ENCODE results near the gene NPAS3.

NPAS3 gene

GRCh38 chr14:33528655-33529054 is 590.0 kb downstream of the NPAS3 start:
- DNase-seq: no peak

GRCh38 chr14:33529787-33530757 is 591.4 kb downstream of the NPAS3 start:
- no peak for DNase-seq

- no peak for DNase-seq
Measured at GRCh38 chr14:33532553-33532952, 593.9 kb downstream of the NPAS3 start.

GRCh38 chr14:33534104-33534503 is 595.4 kb downstream of the NPAS3 start:
- no peak for DNase-seq

GRCh38 chr14:33534632-33535031 is 596.0 kb downstream of the NPAS3 start:
- no peak for DNase-seq

- DNase-seq: no peak
Measured at GRCh38 chr14:33539918-33540357, 601.3 kb downstream of the NPAS3 start.

GRCh38 chr14:33541171-33541570 is 602.5 kb downstream of the NPAS3 start:
- no peak for DNase-seq

GRCh38 chr14:33542338-33543287 is 603.9 kb downstream of the NPAS3 start:
- no peak for DNase-seq

GRCh38 chr14:33545696-33546095 is 607.0 kb downstream of the NPAS3 start:
- no peak for DNase-seq

- DNase-seq: no peak
Measured at GRCh38 chr14:33548606-33549005, 609.9 kb downstream of the NPAS3 start.

- no peak for DNase-seq
Measured at GRCh38 chr14:33551963-33552362, 613.3 kb downstream of the NPAS3 start.

- DNase-seq: no peak
Measured at GRCh38 chr14:33553706-33554278, 615.1 kb downstream of the NPAS3 start.

- DNase-seq: no peak
Measured at GRCh38 chr14:33554988-33555387, 616.3 kb downstream of the NPAS3 start.

- no peak for DNase-seq
Measured at GRCh38 chr14:33555710-33556350, 617.2 kb downstream of the NPAS3 start.

- no peak for DNase-seq
Measured at GRCh38 chr14:33556382-33557121, 617.9 kb downstream of the NPAS3 start.

- DNase-seq: no peak
Measured at GRCh38 chr14:33560718-33561431, 622.2 kb downstream of the NPAS3 start.

- DNase-seq: no peak
Measured at GRCh38 chr14:33561488-33562175, 623.0 kb downstream of the NPAS3 start.

GRCh38 chr14:33563191-33563900 is 624.7 kb downstream of the NPAS3 start:
- DNase-seq: no peak

GRCh38 chr14:33563901-33564197 is 625.2 kb downstream of the NPAS3 start:
- DNase-seq: no peak
